Measurements from ENCODE around the gene BAIAP2. TPM values are rescaled to one million over a fixed set of nuclear protein-coding genes. Genes with fewer than 3 reads are reported as not detected.

The BAIAP2 gene
- total RNA-seq, 2 experiments from 2014 or later, result 5.9 to 6.3 TPM

DNA sequence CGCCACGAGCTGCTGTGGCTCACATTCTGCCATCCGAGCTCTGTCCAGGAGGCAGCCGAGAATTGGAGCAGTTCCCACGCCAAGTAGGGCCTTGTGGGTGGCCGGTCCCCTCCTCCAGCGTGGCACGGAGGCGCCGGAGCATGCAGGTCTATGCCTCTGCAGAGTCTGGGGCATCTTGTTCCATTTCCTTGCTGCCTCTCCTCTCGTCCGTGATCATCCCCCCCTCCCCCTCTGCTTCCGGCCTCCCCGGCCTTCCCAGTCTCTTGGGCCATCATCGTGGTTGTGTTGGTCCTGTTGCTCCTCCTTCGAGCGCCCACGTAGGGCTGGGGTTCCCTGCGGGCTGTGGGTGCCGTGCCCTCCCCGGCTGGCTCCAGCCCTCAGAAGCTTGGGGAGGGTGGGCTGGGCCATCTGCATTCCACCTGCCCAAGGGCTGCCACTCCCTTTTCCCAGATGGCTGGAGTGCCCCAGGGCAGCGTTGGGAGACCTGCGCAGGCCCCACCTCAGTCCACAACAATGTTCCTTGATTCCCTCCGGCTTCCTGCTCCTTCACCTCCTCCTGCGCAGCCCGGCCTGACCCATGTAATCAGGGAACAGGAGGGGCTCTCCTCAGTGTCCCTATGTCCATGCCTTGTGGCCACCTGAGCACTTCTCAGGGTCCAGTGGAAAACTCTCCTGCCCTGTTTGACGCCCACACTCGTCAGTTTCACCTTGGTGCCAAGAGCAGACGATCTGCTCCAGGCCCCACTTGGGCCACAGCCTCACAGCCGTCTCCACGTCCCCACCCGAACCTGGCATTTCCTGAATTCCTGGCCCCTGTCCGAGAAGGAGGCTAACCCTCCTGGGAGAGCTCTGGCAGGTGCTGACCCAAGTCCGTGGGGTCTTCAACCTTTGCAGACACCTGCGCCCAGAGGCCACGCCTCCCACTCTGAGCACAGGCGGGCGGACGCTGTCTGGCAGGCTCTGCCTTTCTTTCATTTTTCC, 37.1 kb downstream of the BAIAP2 start:
- H3K36me3 Mint-ChIP-seq (ENCODE audit: low read depth), result no peaks in the 10 kb centered on the region
- H3K27me3 Mint-ChIP-seq, result no peaks in the 10 kb centered on the region
- no peak overlapping the region for H3K27ac Mint-ChIP-seq
- H3K9me3 Mint-ChIP-seq, result no peaks in the 10 kb centered on the region
- no peak for ATAC-seq
- POLR2A ChIA-PET, result no interaction called here
- DNase-seq, result no peak
- TF ChIP-seq, protein P1, sequence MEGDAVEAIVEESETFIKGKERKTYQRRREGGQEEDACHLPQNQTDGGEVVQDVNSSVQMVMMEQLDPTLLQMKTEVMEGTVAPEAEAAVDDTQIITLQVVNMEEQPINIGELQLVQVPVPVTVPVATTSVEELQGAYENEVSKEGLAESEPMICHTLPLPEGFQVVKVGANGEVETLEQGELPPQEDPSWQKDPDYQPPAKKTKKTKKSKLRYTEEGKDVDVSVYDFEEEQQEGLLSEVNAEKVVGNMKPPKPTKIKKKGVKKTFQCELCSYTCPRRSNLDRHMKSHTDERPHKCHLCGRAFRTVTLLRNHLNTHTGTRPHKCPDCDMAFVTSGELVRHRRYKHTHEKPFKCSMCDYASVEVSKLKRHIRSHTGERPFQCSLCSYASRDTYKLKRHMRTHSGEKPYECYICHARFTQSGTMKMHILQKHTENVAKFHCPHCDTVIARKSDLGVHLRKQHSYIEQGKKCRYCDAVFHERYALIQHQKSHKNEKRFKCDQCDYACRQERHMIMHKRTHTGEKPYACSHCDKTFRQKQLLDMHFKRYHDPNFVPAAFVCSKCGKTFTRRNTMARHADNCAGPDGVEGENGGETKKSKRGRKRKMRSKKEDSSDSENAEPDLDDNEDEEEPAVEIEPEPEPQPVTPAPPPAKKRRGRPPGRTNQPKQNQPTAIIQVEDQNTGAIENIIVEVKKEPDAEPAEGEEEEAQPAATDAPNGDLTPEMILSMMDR (IDR thresholded peaks at IDR 0.05), result no peak
- CTCF ChIA-PET, result no interaction called here
- H3K4me1 Mint-ChIP-seq (ENCODE audit: low read depth), result no peaks in the 10 kb centered on the region
- intact Hi-C loops (cut with micrococcal nuclease), result no loop called here
- H3K4me3 Mint-ChIP-seq, result no peak overlapping the region

DNA sequence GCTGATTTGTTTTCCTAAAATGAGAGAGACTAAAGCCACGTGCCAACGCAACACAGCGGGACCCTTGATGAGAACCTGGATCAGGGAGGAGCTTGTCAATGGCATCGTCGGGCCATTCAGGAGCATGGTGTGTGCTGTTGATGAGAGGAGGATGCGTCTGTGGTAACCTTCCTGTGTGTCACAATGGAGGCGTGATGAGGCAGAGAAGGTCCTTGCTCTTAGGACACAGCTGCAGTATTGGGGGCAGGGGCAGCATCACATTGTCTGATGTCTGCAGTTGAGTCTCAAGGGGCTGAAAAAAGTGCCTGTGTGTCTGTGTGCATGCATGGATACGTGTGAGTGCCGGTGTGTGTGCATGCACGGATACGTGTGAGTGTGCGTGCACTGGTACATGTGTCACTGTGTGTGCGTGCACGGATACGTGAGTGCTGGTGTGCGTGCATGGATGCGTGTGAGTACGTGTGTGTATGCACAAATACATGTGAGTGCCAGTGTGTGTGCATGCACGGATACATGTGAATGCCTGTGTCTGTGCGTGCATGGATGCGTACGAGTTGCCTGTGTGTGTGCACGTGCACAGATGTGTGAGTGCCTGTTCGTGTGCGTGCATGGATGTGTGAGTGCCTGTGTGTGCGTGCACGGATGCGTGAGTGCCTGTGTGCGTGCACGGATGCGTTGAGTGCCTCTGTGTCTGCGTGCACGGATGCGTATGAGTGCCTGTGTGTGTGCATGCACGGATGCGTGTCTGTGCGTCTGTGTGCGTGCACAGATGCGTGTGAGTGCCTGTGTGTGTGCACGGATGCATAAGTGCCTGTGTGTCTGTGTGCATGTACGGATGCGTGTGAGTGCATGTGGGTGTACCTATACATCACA, 39.3 kb downstream of the BAIAP2 start:
- TF ChIP-seq, protein P1 (IDR thresholded peaks at IDR 0.05), result no peak
- POLR2A ChIA-PET, result no interaction called here

DNA sequence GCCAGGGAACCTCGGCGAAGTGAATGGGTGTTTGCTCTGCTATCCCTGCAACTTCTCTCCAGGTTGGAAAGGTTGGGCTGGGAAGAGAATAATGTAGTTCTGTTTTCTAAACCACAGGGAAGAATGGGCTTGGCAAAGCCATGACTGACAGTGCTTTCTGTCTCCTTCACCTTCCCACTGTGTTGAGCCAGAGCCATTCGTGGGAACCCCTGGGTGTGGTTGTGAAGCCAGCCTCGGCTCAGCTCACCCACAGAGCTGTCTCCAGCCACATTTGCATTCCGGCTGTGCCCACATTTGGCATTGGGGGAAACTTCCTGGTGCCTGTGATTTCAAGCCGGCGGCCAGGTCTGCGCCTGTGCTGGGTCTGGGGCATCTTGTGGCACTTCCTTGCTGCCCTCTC, 39.9 kb downstream of the BAIAP2 start:
- Mint-ChIP-seq H3K4me1 (ENCODE audit: low read depth) (no peaks in the 10 kb centered on the region), H3K27ac (no peak overlapping the region), H3K4me3 (no peak overlapping the region), H3K27me3 (no peaks in the 10 kb centered on the region), H3K9me3 (no peaks in the 10 kb centered on the region), H3K36me3 (ENCODE audit: low read depth) (no peaks in the 10 kb centered on the region)
- no peak for DNase-seq
- ATAC-seq, result no peak
- TF ChIP-seq, protein P1 (IDR thresholded peaks at IDR 0.05), result no peak
- intact Hi-C loops (cut with micrococcal nuclease), result no loop called here
- POLR2A ChIA-PET, result no interaction called here
- CTCF ChIA-PET, result no interaction called here

More for the DNA sequence above, 39.3 kb downstream of the BAIAP2 start:
- H3K27me3 Mint-ChIP-seq, result no peaks in the 10 kb centered on the region
- H3K27ac Mint-ChIP-seq, result no peak overlapping the region
- H3K4me3 Mint-ChIP-seq, result no peak overlapping the region
- no peaks in the 10 kb centered on the region for H3K4me1 Mint-ChIP-seq (ENCODE audit: low read depth)
- H3K9me3 Mint-ChIP-seq, result no peaks in the 10 kb centered on the region
- intact Hi-C loops (cut with micrococcal nuclease), result no loop called here
- ATAC-seq (no peak), DNase-seq (no peak)
- CTCF ChIA-PET, result no interaction called here
- H3K36me3 Mint-ChIP-seq (ENCODE audit: low read depth), result no peaks in the 10 kb centered on the region

DNA sequence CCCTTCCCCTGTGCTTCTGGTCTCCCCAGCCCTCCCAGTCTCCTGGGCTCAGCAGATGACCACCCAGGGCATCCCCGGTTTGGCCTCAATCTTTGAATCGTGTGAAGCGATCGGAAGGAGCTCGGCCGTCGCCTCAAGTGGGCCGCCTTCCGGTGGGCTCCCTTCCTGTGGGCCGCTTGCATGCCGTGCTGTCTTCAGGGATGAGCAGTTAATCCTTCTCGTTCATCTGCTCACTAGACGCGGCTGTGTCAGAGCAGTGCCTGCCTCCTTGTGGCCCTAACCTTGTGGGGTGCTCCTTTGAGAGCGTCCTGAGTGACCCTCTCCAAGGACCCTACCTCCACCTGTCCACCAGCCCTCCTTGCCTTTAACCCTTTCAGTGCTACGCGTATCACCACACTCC, 40.4 kb downstream of the BAIAP2 start:
- ATAC-seq (no peak), DNase-seq (no peak)
- no peak overlapping the region for H3K4me3 Mint-ChIP-seq
- H3K27me3 Mint-ChIP-seq, result no peaks in the 10 kb centered on the region
- no peaks in the 10 kb centered on the region for H3K4me1 Mint-ChIP-seq (ENCODE audit: low read depth)
- intact Hi-C loops (cut with micrococcal nuclease), result no loop called here
- no peaks in the 10 kb centered on the region for H3K9me3 Mint-ChIP-seq
- no peak overlapping the region for H3K27ac Mint-ChIP-seq
- TF ChIP-seq, protein P1 (IDR thresholded peaks at IDR 0.05), result no peak
- ChIA-PET POLR2A (no interaction called here), CTCF (no interaction called here)
- no peaks in the 10 kb centered on the region for H3K36me3 Mint-ChIP-seq (ENCODE audit: low read depth)

Measured in activated CD8-positive, alpha-beta T cell treated with anti-CD3 and anti-CD28 coated beads for 36 hours (primary cell).